ENCODE measurements around the gene COL6A5.

Gene COL6A5

DNA sequence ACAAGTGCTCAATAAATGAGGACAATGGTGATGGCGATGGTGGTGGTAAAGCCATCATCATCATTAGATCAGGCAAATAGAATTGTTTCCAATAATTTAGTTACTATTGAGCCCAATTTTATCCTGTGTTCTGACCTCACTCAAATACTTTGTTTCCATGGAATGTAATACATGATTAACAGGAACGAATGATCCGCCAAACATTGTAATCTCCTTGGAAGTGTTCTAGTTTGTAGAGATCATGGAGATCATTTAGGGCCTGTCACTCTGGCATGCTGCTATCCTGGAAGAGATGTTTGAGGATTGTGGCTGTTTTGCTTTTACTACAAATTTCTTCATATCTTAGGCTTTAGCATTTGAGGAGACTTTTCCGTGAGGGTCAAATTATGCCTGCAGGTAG is 174.3 kb downstream of the COL6A5 start:
- DNase-seq (ENCODE audit: low spot score), result no peak

DNA sequence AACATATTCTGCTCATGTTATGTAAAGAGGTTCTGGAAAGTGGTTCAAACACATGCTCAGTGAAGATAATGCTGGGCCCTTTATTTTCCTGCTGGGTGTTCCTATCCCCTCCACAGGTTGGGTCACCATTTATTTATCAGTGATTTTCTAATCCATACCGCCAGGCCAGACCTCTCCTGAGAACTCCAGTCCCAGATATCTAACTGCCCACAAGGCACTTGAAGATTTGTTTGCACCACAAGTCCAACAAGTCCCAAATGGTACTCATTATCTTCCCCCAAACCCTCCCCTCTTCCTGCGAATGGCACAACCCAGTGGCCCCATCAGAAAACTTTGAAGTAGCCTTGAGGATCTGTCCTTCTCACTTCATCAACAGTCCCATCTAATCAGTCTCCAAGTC is 176.9 kb downstream of the COL6A5 start:
- DNase-seq (ENCODE audit: low spot score), result no peak

GRCh38 chr3:130527426-130527825 is 182.0 kb downstream of the COL6A5 start:
- DNase-seq (ENCODE audit: low spot score), result no peak

- no peak for DNase-seq (ENCODE audit: low spot score)
These were observed 182.6 kb downstream of the COL6A5 start for GRCh38 chr3:130528120-130528519.

DNA sequence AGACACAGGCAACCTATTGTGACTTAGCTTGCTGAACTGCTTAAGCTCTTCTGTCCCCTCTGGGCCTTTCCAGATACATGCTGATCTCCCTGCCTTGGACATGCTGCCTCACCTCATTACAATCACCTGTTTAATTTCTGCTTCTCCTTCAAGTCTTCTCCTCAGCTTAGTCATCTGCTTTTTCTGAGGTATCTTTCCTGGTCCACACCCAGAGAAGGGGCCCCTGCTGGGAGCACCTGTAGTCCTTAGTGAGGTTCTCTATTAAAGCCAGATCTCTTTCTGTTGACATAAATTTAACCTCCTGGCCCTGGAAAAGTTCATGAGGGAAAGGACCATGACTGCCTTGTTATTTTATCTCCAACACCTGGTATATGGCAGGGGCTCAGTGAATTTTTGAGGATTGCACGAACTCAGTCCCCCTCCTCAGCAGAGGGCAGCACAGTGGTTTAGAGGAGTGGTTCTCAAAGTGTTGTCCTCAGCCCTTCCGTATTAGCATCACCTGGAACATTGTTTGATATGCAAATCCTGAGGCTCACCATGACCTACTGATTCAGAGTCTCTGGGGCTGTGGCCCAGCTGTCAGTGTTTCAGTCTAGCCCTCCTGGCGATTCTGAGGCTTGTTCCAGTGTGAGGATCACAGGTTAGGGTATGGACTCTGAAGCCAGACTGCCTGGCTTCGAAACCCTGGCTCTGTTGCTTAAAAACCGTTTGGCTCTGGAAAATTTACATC is 184.2 kb downstream of the COL6A5 start:
- no peak for DNase-seq (ENCODE audit: low spot score)

DNA sequence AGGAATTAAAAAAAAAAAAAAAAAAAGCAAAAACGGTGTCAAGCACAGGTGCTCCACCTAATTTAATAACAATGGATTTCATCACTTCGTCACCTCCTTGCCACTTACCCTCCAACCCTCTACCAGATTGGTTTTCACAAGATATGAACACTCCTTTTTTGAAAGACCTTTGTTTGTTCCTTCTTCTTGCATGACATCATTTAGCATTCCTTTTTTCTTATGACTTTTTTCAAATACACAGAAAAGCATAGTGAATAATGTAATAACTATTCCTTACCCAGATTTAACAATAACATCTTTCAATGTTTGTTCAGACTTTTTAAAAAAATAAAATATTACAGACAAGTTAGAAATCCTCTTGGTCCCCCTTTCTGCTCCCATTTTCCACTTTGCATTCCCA is 187.8 kb downstream of the COL6A5 start:
- no peak for DNase-seq (ENCODE audit: low spot score)

Data from NAMALWA (cell line).